CD4-positive, alpha-beta T cell treated with Interleukin-17A for 4 hours (primary cell): Measurements from ENCODE around the gene EIF2A.
"Not testable (repeated sequence)": the region's sequence is repeated elsewhere in the genome, so short reads cannot be mapped to it uniquely, and the experiment has no call there.

Experiments
- DNase-seq: peaks from one replicate; pipeline ENCODE4 v3.0.0-alpha.2; 2020; ENCODE audit warnings: mixed read lengths

Gene EIF2A

DNA sequence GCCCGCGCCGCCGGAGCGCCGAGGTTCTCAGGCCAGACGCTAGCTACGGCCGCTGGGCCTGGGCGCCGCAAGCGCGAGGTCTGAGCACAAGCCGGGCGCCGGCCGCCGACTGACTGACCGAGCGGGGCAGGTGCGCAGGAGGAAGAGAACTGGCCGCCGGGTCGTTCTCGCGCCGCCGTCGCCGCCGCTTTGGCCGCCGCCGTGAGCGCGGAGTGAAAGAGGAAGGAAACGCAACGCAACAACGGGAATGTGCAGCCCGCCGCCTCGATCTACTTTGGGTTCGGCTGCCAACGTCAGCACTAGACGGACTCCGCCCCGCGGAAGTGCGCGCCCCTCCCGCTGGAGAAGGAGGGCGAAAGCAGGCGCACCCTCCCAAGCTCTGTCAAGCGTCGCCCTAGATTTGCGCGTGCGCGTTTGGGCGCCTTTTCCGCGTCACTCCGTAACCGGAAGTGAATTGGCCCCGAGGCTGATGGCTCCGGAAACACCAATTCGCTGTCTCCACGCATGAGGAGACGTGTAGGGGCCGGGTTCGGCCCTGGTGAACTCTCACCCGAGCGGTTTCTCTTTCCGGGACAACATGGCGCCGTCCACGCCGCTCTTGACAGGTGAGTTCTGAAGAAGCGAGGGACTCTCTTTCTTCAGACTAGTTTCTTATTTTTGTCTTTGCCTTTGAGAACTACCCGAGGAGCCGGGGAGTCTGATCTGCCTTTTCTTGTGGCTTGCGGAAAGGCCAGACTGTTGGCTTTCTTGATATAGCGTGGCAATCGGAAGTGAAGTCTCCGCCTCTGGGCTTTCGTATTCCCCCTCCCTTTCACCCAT is at the start of gene EIF2A, which contains the start of gene SERP1:
Gene EIF2A, plus strand, starts transcription at position 562 of the 819 bp plus-strand sequence. Its CDS starts 16 bp downstream, at position 578.
Gene SERP1, minus strand, starts transcription at position 271 of the 819 bp plus-strand sequence. CDS start 361 bp downstream, outside the sequence.
- DNase-seq: peak; percentile 99

- no peak for DNase-seq
Measured at GRCh38 chr3:150497956-150498355, 48.6 kb upstream of the EIF2A start.

GRCh38 chr3:150500960-150501359 is 45.6 kb upstream of the EIF2A start:
- not testable (repeated sequence) for DNase-seq

- no peak for DNase-seq
Measured at GRCh38 chr3:150503402-150504099, 43.0 kb upstream of the EIF2A start.

GRCh38 chr3:150504483-150504882 is 42.1 kb upstream of the EIF2A start:
- DNase-seq: no peak

GRCh38 chr3:150508401-150508800 is 38.2 kb upstream of the EIF2A start:
- DNase-seq: no peak

- no peak for DNase-seq
Measured at GRCh38 chr3:150509780-150510179, 36.8 kb upstream of the EIF2A start.

DNA sequence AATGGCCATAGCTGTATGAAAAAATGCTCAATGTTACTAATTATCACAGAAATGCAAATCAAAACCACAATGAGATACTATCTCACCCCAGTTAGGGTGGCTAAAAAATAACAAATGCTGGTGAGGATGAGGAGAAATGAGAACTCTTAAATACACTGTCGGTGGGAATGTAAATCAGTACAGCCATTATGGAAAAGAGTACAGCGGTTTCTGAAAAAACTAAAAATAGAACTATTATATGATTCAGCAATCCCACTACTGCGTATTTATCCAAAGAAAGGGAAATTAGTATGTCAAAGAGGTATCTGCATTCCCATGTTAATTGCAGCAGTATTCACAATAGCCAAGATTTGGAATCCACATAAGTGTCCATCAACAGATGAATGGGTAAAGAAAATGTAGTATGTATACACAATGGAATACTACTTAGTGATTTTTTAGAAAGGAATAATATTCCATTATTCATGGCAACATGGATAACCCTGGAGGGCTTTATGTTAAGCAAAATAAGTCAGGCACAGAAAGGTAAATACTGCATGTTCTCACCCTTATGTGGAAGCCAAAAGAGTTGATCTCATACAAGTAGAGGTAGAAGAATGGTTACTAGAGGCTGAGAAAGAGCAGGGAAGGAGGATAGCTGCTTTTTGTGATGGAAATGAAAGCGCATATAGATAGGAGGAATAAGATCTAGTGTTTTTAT is 35.3 kb upstream of the EIF2A start:
- no peak for DNase-seq

DNA sequence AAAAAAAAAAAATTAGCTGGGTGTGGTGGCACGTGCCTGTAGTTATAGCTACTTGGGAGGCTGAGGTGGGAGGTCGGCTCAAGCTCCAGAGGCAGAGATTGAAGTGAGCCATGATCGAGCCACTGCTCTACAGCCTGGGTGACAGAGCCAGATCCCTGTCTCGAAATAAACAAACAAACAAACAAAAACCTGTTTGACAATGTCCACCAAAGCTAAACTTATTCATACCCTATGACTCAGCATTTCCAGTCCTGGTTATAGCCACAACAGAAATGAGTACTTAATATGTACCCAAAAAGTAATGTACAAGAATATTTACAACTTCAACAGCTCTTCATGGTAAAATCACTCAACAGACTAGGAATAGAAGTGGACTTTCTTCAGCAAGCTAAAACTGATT is 31.4 kb upstream of the EIF2A start:
- DNase-seq: no peak

- DNase-seq: no peak
Measured at GRCh38 chr3:150519026-150519425, 27.6 kb upstream of the EIF2A start.

DNA sequence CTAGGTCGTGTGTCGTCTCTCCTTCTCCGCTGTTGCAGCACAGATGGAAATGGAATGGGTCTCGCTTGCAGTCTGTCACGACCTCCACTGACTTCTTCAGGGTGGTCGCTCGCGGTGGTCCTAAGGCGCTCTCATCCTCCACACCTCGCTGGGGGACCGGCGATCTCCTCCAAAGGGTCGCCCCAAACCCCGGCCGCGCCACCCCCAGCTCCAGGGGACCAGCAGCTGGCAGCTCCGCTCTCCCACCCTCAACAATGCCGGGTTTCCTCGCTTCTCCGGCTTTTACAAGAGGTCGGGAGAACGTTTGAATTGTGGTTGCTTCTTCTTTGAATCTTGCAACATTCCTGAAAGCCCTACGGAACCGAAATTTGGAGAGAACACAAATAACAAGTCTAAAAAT is 26.2 kb upstream of the EIF2A start:
- no peak for DNase-seq

GRCh38 chr3:150521463-150521862 is 25.1 kb upstream of the EIF2A start:
- DNase-seq: no peak

DNA sequence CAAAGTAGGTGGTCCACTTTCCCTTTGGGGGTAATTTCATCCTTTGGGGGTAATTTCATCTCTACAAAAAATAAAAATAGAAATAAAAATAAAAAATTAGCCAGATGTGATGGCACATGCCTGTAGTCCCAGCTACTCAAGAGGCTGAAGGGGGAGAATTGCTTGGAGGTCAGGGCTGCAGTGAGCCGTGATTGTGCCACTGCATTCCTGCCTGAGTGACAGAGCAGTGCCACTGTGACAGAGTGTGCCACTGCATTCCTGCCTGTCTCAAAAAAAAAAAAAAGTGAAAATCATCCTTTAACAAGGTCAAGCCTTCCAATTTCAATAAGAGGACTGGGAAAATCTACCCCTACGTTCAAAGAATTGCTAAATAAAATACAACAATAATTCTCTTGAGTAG is 23.0 kb upstream of the EIF2A start:
- no peak for DNase-seq

DNA sequence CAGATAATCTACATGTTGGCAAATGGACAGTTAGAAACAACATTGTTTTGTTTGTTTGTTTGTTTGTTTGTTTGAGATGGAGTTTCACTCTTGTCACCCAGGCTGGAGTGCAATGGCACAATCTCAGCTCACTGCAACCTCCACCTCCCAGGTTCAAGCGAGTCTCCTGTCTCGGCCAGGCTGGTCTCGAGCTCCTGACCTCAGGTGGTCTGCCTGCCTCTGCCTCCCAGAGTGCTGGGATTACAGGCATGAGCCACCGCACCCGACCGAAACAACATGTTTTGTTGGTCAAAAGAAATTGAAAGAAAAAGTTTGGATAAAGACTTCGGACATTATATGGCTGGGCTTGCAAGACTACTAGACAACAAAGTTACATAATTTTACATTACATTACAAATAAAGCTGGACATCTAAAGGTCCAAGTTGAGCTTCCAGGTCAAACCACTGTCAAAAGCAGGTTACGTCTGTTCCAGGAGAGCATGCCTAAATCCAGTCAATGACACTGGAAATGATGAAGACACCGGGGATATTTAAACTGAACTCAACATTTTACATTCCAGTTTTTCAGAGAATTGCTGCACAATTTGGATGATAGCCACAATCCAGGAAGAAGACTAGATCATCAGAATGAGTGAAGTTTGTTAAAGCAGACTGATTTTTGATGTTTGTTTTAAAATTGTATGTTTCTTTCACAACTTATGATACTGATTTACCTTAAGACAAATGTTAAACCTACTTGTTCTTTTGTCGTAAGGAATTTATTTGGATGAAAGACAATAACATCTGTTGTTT is 18.9 kb upstream of the EIF2A start:
- no peak for DNase-seq

DNA sequence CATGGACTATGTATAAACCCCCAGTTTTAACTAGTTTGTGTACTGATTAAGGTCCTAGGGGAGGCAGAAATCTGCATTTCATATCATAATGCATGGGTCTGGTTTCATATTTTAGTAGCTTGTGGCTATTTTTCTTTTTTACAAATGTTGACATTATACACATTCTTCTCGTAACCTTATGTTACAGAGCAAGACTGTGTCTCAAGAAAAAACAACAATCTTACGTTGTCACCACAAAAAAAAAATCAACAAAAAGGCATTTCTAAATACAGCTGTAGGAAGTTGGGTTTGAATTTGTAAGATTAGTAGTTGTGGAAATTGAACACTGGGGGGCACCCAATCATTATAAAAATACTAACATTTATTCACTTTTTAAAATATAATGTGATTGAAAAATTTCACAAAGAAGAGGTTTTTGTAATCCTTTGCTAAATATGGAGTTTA is 18.2 kb upstream of the EIF2A start:
- DNase-seq: peak; percentile 6

GRCh38 chr3:150531775-150532174 is 14.8 kb upstream of the EIF2A start:
- no peak for DNase-seq

- no peak for DNase-seq
Measured at GRCh38 chr3:150535204-150535603, 11.4 kb upstream of the EIF2A start.

- DNase-seq: no peak
Measured at GRCh38 chr3:150538324-150539208, 8.0 kb upstream of the EIF2A start.

- DNase-seq: no peak
Measured at GRCh38 chr3:150540297-150540696, 6.3 kb upstream of the EIF2A start.

DNA sequence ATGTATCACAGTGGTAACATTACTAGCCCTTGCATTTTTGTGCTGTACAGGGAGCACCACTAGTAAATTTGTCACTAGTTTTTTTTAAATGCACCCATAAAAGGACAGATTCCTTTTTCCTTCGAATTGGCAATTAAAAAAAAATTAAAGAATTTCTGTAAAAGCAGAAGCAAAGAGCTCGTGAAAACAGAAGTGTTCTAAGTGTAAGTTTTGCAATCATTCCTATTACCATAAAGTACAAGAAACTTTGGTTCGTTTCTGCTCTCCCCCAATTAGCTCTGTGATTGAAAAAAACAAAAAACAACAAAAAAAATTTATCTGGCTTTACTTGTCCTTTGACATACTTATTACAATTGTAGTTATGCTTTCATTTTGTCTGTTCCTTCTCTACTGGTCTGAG is 5.6 kb upstream of the EIF2A start:
- DNase-seq: no peak

- DNase-seq: no peak
Measured at GRCh38 chr3:150543128-150543527, 3.5 kb upstream of the EIF2A start.

GRCh38 chr3:150543531-150543930 is 3.1 kb upstream of the EIF2A start:
- no peak for DNase-seq
